ENCODE results near the gene WLS. TPM values are rescaled to one million over a fixed set of nuclear protein-coding genes. Genes with fewer than 3 reads are reported as not detected.
"Not testable (repeated sequence)": the region's sequence is repeated elsewhere in the genome, so short reads cannot be mapped to it uniquely, and the experiment has no call there.

WLS gene
- total RNA-seq, 1 donor from 2014 or later = 29.9 TPM

- Histone ChIP-seq H3K36me3 (no peaks in the 10 kb centered on the region), H3K4me1 (no peaks in the 10 kb centered on the region), H3K9me3 (no peaks in the 10 kb centered on the region), H3K4me3 (no peak overlapping the region), H3K27ac (no peak overlapping the region), H3K27me3 (no peaks in the 10 kb centered on the region)
- no peak for DNase-seq (ENCODE audit: low spot score in 2 of 2)
- no peak for TF ChIP-seq CTCF (IDR thresholded peaks at IDR 0.05)
- intact Hi-C loops (cut with DNase I) = no loop called here
These were observed 41.2 kb upstream of the WLS start for GRCh38 chr1:68273530-68273929.

GRCh38 chr1:68271596-68271995, 39.3 kb upstream of the WLS start:
- Histone ChIP-seq H3K36me3 (no peaks in the 10 kb centered on the region), H3K27me3 (no peaks in the 10 kb centered on the region), H3K4me3 (no peak overlapping the region), H3K9me3 (no peaks in the 10 kb centered on the region), H3K4me1 (no peaks in the 10 kb centered on the region), H3K27ac (no peak overlapping the region)
- TF ChIP-seq CTCF (IDR thresholded peaks at IDR 0.05) = no peak
- DNase-seq (ENCODE audit: low spot score in 2 of 2) = no peak
- intact Hi-C loops (cut with DNase I) = no loop called here

- no peaks in the 10 kb centered on the region for H3K4me1 ChIP-seq
- no peak overlapping the region for H3K27ac ChIP-seq
- H3K36me3 ChIP-seq = no peaks in the 10 kb centered on the region
- intact Hi-C loops (cut with DNase I) = no loop called here
- no peak for DNase-seq (ENCODE audit: low spot score in 2 of 2)
- no peaks in the 10 kb centered on the region for H3K9me3 ChIP-seq
- H3K4me3 ChIP-seq = no peak overlapping the region
- no peak for TF ChIP-seq CTCF (IDR thresholded peaks at IDR 0.05)
- no peaks in the 10 kb centered on the region for H3K27me3 ChIP-seq
These were observed 38.6 kb upstream of the WLS start for GRCh38 chr1:68270951-68271350.

- Histone ChIP-seq H3K27ac (no peak overlapping the region), H3K36me3 (no peaks in the 10 kb centered on the region), H3K27me3 (no peaks in the 10 kb centered on the region), H3K4me1 (no peaks in the 10 kb centered on the region), H3K9me3 (no peaks in the 10 kb centered on the region), H3K4me3 (no peak overlapping the region)
- DNase-seq (ENCODE audit: low spot score in 2 of 2) = no peak
- intact Hi-C loops (cut with DNase I) = no loop called here
- no peak for TF ChIP-seq CTCF (IDR thresholded peaks at IDR 0.05)
These were observed 37.5 kb upstream of the WLS start for GRCh38 chr1:68269637-68270430.

- H3K27me3 ChIP-seq = no peaks in the 10 kb centered on the region
- no peak overlapping the region for H3K4me3 ChIP-seq
- TF ChIP-seq CTCF (IDR thresholded peaks at IDR 0.05) = no peak
- no peaks in the 10 kb centered on the region for H3K4me1 ChIP-seq
- H3K36me3 ChIP-seq = no peaks in the 10 kb centered on the region
- no peak for DNase-seq (ENCODE audit: low spot score in 2 of 2)
- intact Hi-C loops (cut with DNase I) = no loop called here
- H3K9me3 ChIP-seq = no peaks in the 10 kb centered on the region
- no peak overlapping the region for H3K27ac ChIP-seq
These were observed 36.7 kb upstream of the WLS start for GRCh38 chr1:68268896-68269483.

- H3K27me3 ChIP-seq; intact Hi-C loops (cut with DNase I); H3K4me1 ChIP-seq; H3K9me3 ChIP-seq; H3K27ac ChIP-seq; H3K36me3 ChIP-seq; DNase-seq (ENCODE audit: low spot score in 2 of 2); H3K4me3 ChIP-seq: not testable (repeated sequence)
These were observed 24.5 kb upstream of the WLS start for GRCh38 chr1:68256824-68257223.
